HFFc6 (cell line): ENCODE data around the gene SCYGR8. TPM values are rescaled to one million over a fixed set of nuclear protein-coding genes. Genes with fewer than 3 reads are reported as not detected.
"Not testable (repeated sequence)": the region's sequence is repeated elsewhere in the genome, so short reads cannot be mapped to it uniquely, and the experiment has no call there.

Experiments
- DNase-seq: peaks from one replicate; pipeline ENCODE4 v3.0.0-alpha.2; 2018
- H3K27ac Mint-ChIP-seq: 2 replicates; pipeline ENCODE4 v1.8.0; 2020; ENCODE audit warnings: mild to moderate bottlenecking, mixed read lengths
- H3K27me3 Mint-ChIP-seq: 2 replicates; pipeline ENCODE4 v1.8.0; 2021; ENCODE audit warnings: mild to moderate bottlenecking, moderate library complexity, mixed read lengths; ENCODE audit not compliant: insufficient read depth
- H3K36me3 Mint-ChIP-seq: 2 replicates; pipeline ENCODE4 v1.8.0; 2021; ENCODE audit warnings: low read depth, mixed read lengths
- H3K4me1 Mint-ChIP-seq: 2 replicates; pipeline ENCODE4 v1.8.0; 2020; ENCODE audit warnings: low read depth, mixed read lengths
- H3K4me3 Mint-ChIP-seq: 2 replicates; pipeline ENCODE4 v1.8.0; 2020; ENCODE audit warnings: mild to moderate bottlenecking, moderate library complexity, mixed read lengths
- H3K9me3 Mint-ChIP-seq: 2 replicates; pipeline ENCODE4 v1.8.0; 2020; ENCODE audit warnings: mild to moderate bottlenecking, mixed read lengths
- CTCF ChIP-seq: fragments of 200-600 bp; sonication (generic); IDR thresholded peaks from 2 replicates; pipeline ENCODE4 v1.5.0; 2021; ENCODE audit warnings: antibody characterized with exemption, mild to moderate bottlenecking
- total RNA-seq, 6 experiments: library from RNA; stranded (reverse); fragmentation: NEBNext Ultra II Directional; extraction: Animal tissue kit (Norgen Biotek cat#: 25700); gene quantifications; 2 replicates in 1 of 6; 3 replicates in 5 of 6; pipeline ENCODE4 v1.2.3, GENCODE V29; 2021

Gene SCYGR8
- total RNA-seq, 6 experiments from 2014 or later = not detected

- DNase-seq = no peak
- TF ChIP-seq CTCF = no peak
- Mint-ChIP-seq H3K27me3 (peaks cover 12% of the 10 kb centered on the region; the same call in 1 of the 2 replicates), H3K27ac (no peak overlapping the region), H3K4me1 (no peaks in the 10 kb centered on the region), H3K4me3 (no peak overlapping the region), H3K36me3 (no peaks in the 10 kb centered on the region), H3K9me3 (no peaks in the 10 kb centered on the region)
These were observed 6.3 kb upstream of the SCYGR8 start for GRCh38 chr2:227739351-227739750.

DNA sequence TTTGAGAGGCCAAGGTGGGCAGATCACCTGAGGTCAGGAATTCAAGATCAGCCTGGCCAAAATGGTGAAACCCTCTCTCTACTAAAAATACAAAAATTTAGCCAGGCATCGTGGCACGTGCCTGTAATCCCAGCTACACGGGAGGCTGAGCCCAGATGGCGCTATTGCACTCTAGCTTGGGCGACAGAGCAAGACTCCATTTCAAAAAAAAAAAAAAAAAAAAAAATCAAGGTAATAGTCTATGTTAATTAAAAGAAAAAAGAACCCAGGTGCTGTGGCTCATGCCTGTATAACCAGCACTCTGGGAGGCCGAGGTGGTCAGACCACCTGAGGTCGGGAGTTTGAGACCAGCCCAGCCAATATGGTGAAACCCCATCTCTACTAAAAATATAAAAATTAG lies 5.0 kb upstream of the SCYGR8 start:
- H3K27me3 Mint-ChIP-seq = peaks cover 10% of the 10 kb centered on the region
- not testable (repeated sequence) for H3K4me3 Mint-ChIP-seq, H3K9me3 Mint-ChIP-seq

GRCh38 chr2:227748079-227748478 lies 2.4 kb downstream of the SCYGR8 start:
- TF ChIP-seq CTCF = peak; percentile 65
- no peak overlapping the region for H3K4me3 Mint-ChIP-seq
- no peak for DNase-seq
- H3K36me3 Mint-ChIP-seq = no peaks in the 10 kb centered on the region
- no peaks in the 10 kb centered on the region for H3K9me3 Mint-ChIP-seq
- H3K27ac Mint-ChIP-seq = no peak overlapping the region
- H3K27me3 Mint-ChIP-seq = peaks cover 18% of the 10 kb centered on the region
- no peaks in the 10 kb centered on the region for H3K4me1 Mint-ChIP-seq

More for the DNA sequence above, 5.0 kb upstream of the SCYGR8 start:
- H3K27ac Mint-ChIP-seq, H3K36me3 Mint-ChIP-seq, H3K4me1 Mint-ChIP-seq, DNase-seq: not testable (repeated sequence)

GRCh38 chr2:227756261-227756660 lies 10.6 kb downstream of the SCYGR8 start:
- not testable (repeated sequence) for H3K27ac Mint-ChIP-seq, H3K4me3 Mint-ChIP-seq, H3K36me3 Mint-ChIP-seq

GRCh38 chr2:227759411-227760118 lies 13.9 kb downstream of the SCYGR8 start:
- no peak for TF ChIP-seq CTCF
- Mint-ChIP-seq H3K4me3 (no peak overlapping the region), H3K27me3 (peaks cover 7% of the 10 kb centered on the region), H3K36me3 (no peaks in the 10 kb centered on the region), H3K9me3 (no peaks in the 10 kb centered on the region), H3K27ac (no peak overlapping the region), H3K4me1 (peaks cover 12% of the 10 kb centered on the region; the same call in 1 of the 2 replicates)
- no peak for DNase-seq

More at GRCh38 chr2:227756261-227756660, 10.6 kb downstream of the SCYGR8 start:
- H3K9me3 Mint-ChIP-seq, H3K27me3 Mint-ChIP-seq, H3K4me1 Mint-ChIP-seq, DNase-seq: not testable (repeated sequence)

DNA sequence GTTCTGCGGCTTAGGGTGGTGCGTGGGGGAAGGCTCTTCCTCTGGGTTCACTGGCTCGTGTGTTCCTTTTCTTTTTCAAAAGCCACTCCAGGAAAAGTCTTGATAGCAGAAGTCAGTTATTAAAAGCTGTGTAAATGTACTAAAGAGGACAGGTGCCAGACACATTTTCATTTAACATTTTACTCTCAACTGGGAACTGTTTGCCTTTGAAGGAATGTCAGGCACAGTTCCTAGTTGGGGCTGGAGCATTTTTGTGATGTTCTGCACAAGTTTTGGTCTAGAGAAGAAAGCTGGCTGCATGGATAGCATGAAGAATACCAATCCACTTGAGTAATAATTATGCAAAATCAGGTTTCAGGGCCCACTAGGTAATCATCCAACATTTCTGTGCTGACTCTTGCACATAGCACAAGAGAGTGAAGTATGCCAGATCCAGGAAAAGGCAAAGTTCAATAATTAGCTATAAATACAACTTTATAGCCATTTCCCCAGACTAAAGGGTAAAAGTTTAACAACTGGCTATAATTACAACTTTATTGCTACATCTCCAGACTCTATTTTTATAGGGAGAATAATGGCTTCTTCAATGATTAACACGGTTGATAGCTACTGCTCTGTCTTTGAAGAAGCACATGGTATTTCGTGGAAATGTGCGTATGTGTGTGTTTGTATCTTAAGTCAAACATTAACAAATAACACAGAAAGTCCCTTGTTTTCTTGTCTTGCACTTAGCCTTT lies 16.2 kb downstream of the SCYGR8 start:
- H3K4me3 Mint-ChIP-seq = no peak overlapping the region
- peak; percentile 3 for DNase-seq
- H3K27ac Mint-ChIP-seq = no peak overlapping the region
- no peaks in the 10 kb centered on the region for H3K9me3 Mint-ChIP-seq
- no peak for TF ChIP-seq CTCF
- peaks cover 7% of the 10 kb centered on the region for H3K27me3 Mint-ChIP-seq
- H3K4me1 Mint-ChIP-seq = peaks cover 23% of the 10 kb centered on the region
- H3K36me3 Mint-ChIP-seq = no peaks in the 10 kb centered on the region
